ENCODE results near the gene ALK. TPM values are rescaled to one million over a fixed set of nuclear protein-coding genes. Genes with fewer than 3 reads are reported as not detected.

Gene ALK
- total RNA-seq, 1 experiment from 2014 or later, result not detected

GRCh38 chr2:29865512-29865911 is 55.9 kb downstream of the ALK start:
- no peak overlapping the region for H4K91ac ChIP-seq (ENCODE audit: insufficient read length, low read depth, low read length)
- no peaks in the 10 kb centered on the region for H3K27me3 ChIP-seq (ENCODE audit: insufficient read depth, low read length)
- no peaks in the 10 kb centered on the region for H3K79me1 ChIP-seq (ENCODE audit: insufficient read depth, low read depth, low read length, poor library complexity, severe bottlenecking)
- Mint-ChIP-seq H3K36me3 (ENCODE audit: insufficient read depth in 1 of 3, low read depth in 3 of 3) (no peaks in the 10 kb centered on the region), H3K27ac (no peak overlapping the region), H3K4me3 (no peak overlapping the region), H3K27me3 (ENCODE audit: low read depth) (peaks cover 16% of the 10 kb centered on the region), H3K4me1 (no peaks in the 10 kb centered on the region), H3K9me3 (no peaks in the 10 kb centered on the region)
- no peak overlapping the region for H3K4ac ChIP-seq (ENCODE audit: low read depth, low read length)
- no peak overlapping the region for H2BK15ac ChIP-seq (ENCODE audit: low read depth, low read length)
- no peaks in the 10 kb centered on the region for H3K79me2 ChIP-seq (ENCODE audit: insufficient read depth, low read length)
- H3K23ac ChIP-seq (ENCODE audit: insufficient read length, low read depth, low read length), result no peak overlapping the region
- H3K4me2 ChIP-seq (ENCODE audit: insufficient read depth, insufficient read length, low read length), result no peak overlapping the region
- no peak overlapping the region for H3K18ac ChIP-seq (ENCODE audit: insufficient read length, low read depth, low read length)
- no peak overlapping the region for H2AFZ ChIP-seq (ENCODE audit: low read length)
- H2BK120ac ChIP-seq (ENCODE audit: low read depth, low read length, poor library complexity, severe bottlenecking), result no peak overlapping the region
- H2BK12ac ChIP-seq (ENCODE audit: insufficient read length, low read depth, low read length), result no peak overlapping the region
- no peak overlapping the region for H4K8ac ChIP-seq (replicated peaks; ENCODE audit: insufficient read length, low read depth, low read length)
- no peak for TF ChIP-seq CTCF (conservative IDR thresholded peaks at IDR 0.05)
- no peak overlapping the region for H2BK20ac ChIP-seq (ENCODE audit: low read depth, low read length, poor library complexity, severe bottlenecking)
- H3K9ac ChIP-seq (ENCODE audit: extremely low read depth, insufficient read length, low read length), result no peak overlapping the region
- no peak overlapping the region for H3K56ac ChIP-seq (ENCODE audit: insufficient read length, low read depth, low read length)
- no peak for DNase-seq
- H4K5ac ChIP-seq (ENCODE audit: insufficient read length, low read depth, low read length), result no peak overlapping the region
- no CpG with 5 or more reads among the region's 1 CpG for WGBS (ENCODE audit: extremely low coverage, insufficient read length, low lambda C conversion rate)
- no peak overlapping the region for H3K14ac ChIP-seq (ENCODE audit: insufficient read depth, low read length)
- no peak overlapping the region for H2BK5ac ChIP-seq (ENCODE audit: insufficient read length, low read length)
- no peaks in the 10 kb centered on the region for H3K9me3 ChIP-seq (ENCODE audit: control insufficient read depth, low read depth, low read length)
- no peaks in the 10 kb centered on the region for H3K23me2 ChIP-seq (ENCODE audit: insufficient read length, low read depth, low read length, poor library complexity, severe bottlenecking)
- no peaks in the 10 kb centered on the region for H4K20me1 ChIP-seq (ENCODE audit: control insufficient read depth, insufficient read depth, insufficient read length)
- no peak overlapping the region for H2AK5ac ChIP-seq (ENCODE audit: insufficient read length, low read length)
- no peaks in the 10 kb centered on the region for H3K4me1 ChIP-seq (ENCODE audit: insufficient read depth, low read length)
- H3K27ac ChIP-seq (ENCODE audit: insufficient read length, low read depth, low read length), result no peak overlapping the region
- no peak overlapping the region for H3T11ph ChIP-seq (ENCODE audit: low read length)
